Activated CD8-positive, alpha-beta T cell treated with anti-CD3 and anti-CD28 coated beads for 36 hours (primary cell): ENCODE results near the gene LRSAM1. TPM values are rescaled to one million over a fixed set of nuclear protein-coding genes. Genes with fewer than 3 reads are reported as not detected.

Experiments used
- ATAC-seq: fragments of 200-7000 bp; cut with Tn5 transposase; one replicate; pipeline ENCODE4 v1.10.0; 2021; ENCODE audit warnings: mild to moderate bottlenecking, moderate library complexity
- CTCF ChIA-PET: fragments of 350-600 bp; sonication (Branson Sonifier 250); formaldehyde crosslinking; loops from one replicate; lab custom pipeline; 2021; ENCODE audit warnings: antibody characterized with exemption; lab: Charles Lee
- POLR2A ChIA-PET: fragments of 350-600 bp; sonication (Branson Sonifier 250); formaldehyde crosslinking; loops from one replicate; lab custom pipeline; 2021; ENCODE audit warnings: antibody characterized with exemption; lab: Charles Lee
- DNase-seq: peaks from one replicate; pipeline ENCODE4 v3.0.0-alpha.2; 2020
- H3K27ac Mint-ChIP-seq: one replicate; pipeline ENCODE4 v1.8.0; 2021; ENCODE audit warnings: mild to moderate bottlenecking, mixed read lengths
- H3K27me3 Mint-ChIP-seq: one replicate; pipeline ENCODE4 v1.8.0; 2021; ENCODE audit warnings: mixed read lengths
- H3K36me3 Mint-ChIP-seq: one replicate; pipeline ENCODE4 v1.8.0; 2021; ENCODE audit warnings: low read depth, mixed read lengths
- H3K4me1 Mint-ChIP-seq: one replicate; pipeline ENCODE4 v1.8.0; 2021; ENCODE audit warnings: low read depth, mixed read lengths
- H3K4me3 Mint-ChIP-seq: one replicate; pipeline ENCODE4 v1.8.0; 2021; ENCODE audit warnings: mild to moderate bottlenecking, moderate library complexity, mixed read lengths
- H3K9me3 Mint-ChIP-seq: one replicate; pipeline ENCODE4 v1.8.0; 2021; ENCODE audit warnings: mixed read lengths
- CTCF ChIP-seq: fragments of 200-600 bp; IDR thresholded peaks from one replicate; pipeline ENCODE4 v1.8.0; 2022; ENCODE audit warnings: antibody characterized with exemption, mild to moderate bottlenecking
- intact Hi-C: fragments of 100-400 bp; cut with micrococcal nuclease; formaldehyde crosslinking; loops from one replicate; pipeline ENCODE4 v1.10.0; 2022
- total RNA-seq, 2 experiments: library from RNA; stranded (reverse); gene quantifications; one replicate each; pipeline ENCODE4 v1.2.3, GENCODE V29; 2021

The LRSAM1 gene
- total RNA-seq, 2 experiments from 2014 or later: 17.1 to 18.6 TPM

DNA sequence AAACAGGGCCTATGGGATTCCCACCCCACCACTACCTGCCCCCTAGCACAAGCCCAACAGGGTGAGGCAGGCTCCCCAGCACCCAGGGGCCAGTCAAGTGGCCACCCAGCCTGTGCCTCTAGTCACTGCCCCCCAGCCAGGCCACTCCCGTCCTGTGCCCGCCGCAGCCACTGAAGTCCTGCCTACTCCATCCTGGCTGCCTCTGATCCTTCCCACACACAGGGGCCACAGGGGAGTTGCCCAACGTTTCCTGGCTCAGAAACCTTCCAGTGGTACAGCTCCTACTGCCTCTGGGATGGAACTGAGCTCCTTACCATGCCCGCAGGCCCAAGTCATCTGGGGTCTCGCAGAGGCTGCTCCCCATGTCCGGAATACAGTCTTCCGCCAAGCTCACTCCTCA lies 90.6 kb downstream of the LRSAM1 start:
- CTCF ChIA-PET: no interaction called here

DNA sequence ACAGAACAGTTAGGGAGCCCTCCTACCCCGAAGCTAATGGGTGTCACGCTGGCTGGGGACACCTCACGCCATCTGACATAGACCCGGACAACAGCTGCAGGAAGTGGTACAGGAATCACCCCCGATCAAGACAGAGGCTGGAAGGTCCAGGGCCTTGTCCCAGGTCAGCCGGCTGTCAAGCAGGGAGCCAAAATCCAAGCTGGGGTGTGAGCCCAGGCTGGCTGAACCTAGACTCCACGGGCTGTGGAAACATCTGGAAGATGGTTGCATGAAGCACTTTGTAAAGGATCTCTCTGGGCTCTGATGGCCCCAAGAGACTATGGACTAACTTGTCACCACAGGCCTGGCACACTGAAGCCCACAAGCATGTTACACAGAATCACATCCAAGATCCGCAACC lies 91.9 kb downstream of the LRSAM1 start:
- no peak for TF ChIP-seq CTCF
- ATAC-seq (no peak), DNase-seq (no peak)
- intact Hi-C loops: no loop called here
- POLR2A ChIA-PET: no interaction called here
- CTCF ChIA-PET: interaction anchor here (1.1 kb wide), 1 partner anchor 9 kb away, joined by 4 read pairs; no protein-coding TSS in a partner anchor
- no peak overlapping the region for H3K27ac Mint-ChIP-seq
- no peaks in the 10 kb centered on the region for H3K4me1 Mint-ChIP-seq
- H3K27me3 Mint-ChIP-seq: no peaks in the 10 kb centered on the region
- no peaks in the 10 kb centered on the region for H3K36me3 Mint-ChIP-seq
- no peaks in the 10 kb centered on the region for H3K9me3 Mint-ChIP-seq
- H3K4me3 Mint-ChIP-seq: no peak overlapping the region

More for the DNA sequence above, 90.6 kb downstream of the LRSAM1 start:
- H3K27ac Mint-ChIP-seq: no peak overlapping the region
- TF ChIP-seq CTCF: no peak
- intact Hi-C loops: no loop called here
- POLR2A ChIA-PET: interaction anchor here (1.0 kb wide), 1 partner anchor 83 kb away, joined by 3 read pairs; no protein-coding TSS in a partner anchor
- ATAC-seq (no peak), DNase-seq (no peak)
- H3K9me3 Mint-ChIP-seq: no peaks in the 10 kb centered on the region
- no peaks in the 10 kb centered on the region for H3K36me3 Mint-ChIP-seq
- no peaks in the 10 kb centered on the region for H3K4me1 Mint-ChIP-seq
- H3K27me3 Mint-ChIP-seq: no peaks in the 10 kb centered on the region
- H3K4me3 Mint-ChIP-seq: no peak overlapping the region

DNA sequence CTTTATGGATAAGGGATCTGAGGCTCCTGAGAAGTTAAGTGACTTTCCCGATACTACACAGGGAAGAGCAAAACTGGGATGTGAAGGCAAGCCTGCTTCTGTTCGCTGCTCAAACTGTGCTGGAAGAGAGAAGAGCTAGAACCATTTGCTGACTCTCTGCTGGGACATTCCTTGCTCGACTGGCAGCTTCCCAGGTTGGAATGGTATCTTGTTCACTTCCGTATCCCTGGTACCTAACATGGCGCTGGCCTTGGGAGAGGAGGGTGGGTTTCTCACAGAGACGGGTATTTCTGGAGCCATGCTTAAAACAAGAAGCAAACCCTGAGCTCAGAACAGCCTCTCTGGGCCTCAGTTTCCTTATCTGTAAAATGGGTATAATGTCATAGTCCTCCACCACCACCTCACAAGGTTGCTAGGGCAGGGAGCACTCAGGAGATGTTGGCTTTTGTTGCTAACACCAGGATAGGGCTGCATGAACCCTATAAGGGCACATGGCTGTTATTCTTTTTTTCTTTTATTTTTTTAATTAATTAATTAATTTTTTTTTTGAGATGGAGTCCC lies 92.7 kb downstream of the LRSAM1 start:
- no peak overlapping the region for H3K27ac Mint-ChIP-seq
- H3K27me3 Mint-ChIP-seq: no peaks in the 10 kb centered on the region
- ATAC-seq (no peak), DNase-seq (no peak)
- no peak for TF ChIP-seq CTCF
- intact Hi-C loops: no loop called here
- H3K36me3 Mint-ChIP-seq: no peaks in the 10 kb centered on the region
- H3K4me3 Mint-ChIP-seq: no peak overlapping the region
- H3K9me3 Mint-ChIP-seq: no peaks in the 10 kb centered on the region
- no peaks in the 10 kb centered on the region for H3K4me1 Mint-ChIP-seq
- ChIA-PET CTCF (interaction anchor here (1.1 kb wide), 2 partner anchors 10 to 19 kb away, joined by 3 to 4 read pairs; no protein-coding TSS in a partner anchor), POLR2A (no interaction called here)

DNA sequence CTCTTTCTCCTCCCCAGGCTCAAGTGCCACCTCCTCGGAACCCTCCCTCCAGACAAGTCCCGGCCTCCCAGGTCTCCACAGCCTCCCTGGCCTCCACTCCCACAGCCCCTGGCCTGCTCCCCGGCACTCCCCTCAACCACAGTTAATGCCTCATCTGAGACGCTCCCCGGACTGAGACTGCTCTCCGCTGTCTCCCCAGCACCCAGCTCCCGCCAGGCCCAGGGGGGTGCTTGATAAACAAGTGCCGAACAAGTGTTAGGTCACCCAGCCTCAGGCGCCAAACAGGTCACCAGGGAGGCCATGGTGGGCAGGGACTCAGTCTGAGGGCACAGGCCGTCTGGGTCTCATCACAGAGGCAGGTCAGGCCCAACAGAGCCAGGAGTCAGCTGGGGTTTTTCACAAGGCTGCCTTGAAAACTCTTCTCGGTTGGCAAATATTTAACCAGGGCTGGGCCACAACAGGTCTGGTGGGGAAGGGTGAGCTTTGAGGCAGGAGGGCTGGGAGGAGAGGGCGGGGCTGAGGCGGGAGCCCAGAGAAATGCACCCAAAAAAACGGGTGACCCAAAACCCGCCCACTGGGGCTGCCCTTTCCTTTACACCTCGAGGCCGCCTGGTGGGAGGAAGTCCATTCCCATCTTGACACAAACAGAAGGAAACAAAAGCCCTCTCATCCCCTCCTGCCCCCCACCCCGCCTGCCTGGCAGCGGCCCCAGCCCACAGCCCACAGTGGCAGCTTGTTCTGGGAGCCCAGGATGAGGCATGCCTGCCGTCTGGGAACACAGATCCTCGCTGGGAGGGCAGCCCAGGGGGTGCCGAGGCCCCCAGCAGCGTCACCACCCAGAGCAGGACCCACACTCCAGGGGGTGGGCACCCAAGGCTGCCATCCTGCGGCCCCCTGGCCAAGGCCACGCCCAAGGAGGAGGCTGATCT lies 94.2 kb downstream of the LRSAM1 start:
- CTCF ChIA-PET: no interaction called here
- no peaks in the 10 kb centered on the region for H3K36me3 Mint-ChIP-seq
- DNase-seq (no peak), ATAC-seq (no peak)
- H3K4me3 Mint-ChIP-seq: no peak overlapping the region
- TF ChIP-seq CTCF: no peak
- H3K4me1 Mint-ChIP-seq: no peaks in the 10 kb centered on the region
- H3K27ac Mint-ChIP-seq: no peak overlapping the region
- no peaks in the 10 kb centered on the region for H3K9me3 Mint-ChIP-seq
- intact Hi-C loops: no loop called here
- no peaks in the 10 kb centered on the region for H3K27me3 Mint-ChIP-seq
- POLR2A ChIA-PET: interaction anchor here (0.6 to 0.7 kb wide), 2 partner anchors 12 to 15 kb away, joined by 3 read pairs; no protein-coding TSS in a partner anchor
